Germinal center (tissue), 1 donor: Measurements from ENCODE around the gene ANTXR2.
A peak's percentile ranks its signal among the peaks of the same experiment; 100 is the strongest.
"Not testable (repeated sequence)": the region's sequence is repeated elsewhere in the genome, so short reads cannot be mapped to it uniquely, and the experiment has no call there.

Source experiments
- DNase-seq: peaks from one replicate; pipeline ENCODE4 v3.0.0; 2012; ENCODE audit warnings: mixed read lengths, low spot score

The ANTXR2 gene

DNA sequence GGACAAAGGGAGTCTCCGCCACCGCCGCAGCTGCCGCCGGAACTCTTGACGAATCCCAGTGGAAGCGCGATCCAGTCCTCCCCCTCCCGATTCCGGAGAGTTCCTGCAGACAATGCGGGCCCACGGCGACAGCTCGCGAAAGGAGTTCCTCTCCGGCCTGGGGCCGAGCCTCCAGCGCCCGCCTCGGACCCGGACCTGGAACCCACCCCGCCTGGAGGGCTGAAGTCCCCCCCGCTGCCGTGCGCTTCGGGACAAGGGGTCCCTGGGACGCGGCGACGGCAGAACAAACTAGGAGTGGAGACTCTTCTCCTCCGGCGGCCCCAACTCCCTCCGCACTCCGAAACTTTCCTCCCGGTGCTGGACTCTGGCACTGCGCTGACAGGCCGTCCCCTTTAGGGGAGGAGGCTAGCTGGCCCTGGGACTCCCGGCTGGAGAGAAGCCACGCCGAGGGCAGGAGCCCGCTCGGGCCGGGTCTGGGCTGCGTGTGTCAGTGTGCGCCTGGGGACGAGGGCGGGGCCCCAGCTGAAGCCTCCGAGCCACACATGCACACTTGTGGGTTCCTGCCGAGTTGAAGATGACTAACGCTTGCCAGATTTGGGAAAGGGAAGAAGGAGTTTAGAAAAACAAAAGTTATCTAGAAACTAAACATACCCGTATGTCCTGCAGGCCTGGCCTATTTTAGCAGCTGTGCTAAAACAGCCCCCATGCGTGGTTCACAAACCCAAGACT, at the start of gene ANTXR2:
Gene ANTXR2 (minus strand): TSS at position 486 of the 729 bp plus-strand sequence. CDS start 669 bp downstream, outside the sequence.
- DNase-seq, result peak; percentile 56

DNA sequence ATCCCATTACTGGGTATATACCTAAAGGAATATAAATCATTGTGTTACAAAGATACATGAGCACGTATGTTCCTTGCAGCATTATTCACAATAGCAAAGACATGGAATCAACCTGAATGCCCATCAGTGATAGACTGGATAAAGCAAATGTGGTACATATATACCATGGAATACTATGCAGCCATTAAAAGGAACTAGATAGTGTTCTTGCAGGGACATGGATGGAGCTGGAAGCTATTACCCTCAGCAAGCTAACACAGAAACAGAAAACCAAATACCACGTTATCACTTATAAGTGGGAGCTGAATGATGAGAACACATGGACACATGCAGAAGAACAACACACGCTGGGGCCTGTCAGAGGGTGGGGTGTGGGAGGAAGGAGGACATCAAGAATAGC, 48.8 kb upstream of the ANTXR2 start:
- not testable (repeated sequence) for DNase-seq

DNA sequence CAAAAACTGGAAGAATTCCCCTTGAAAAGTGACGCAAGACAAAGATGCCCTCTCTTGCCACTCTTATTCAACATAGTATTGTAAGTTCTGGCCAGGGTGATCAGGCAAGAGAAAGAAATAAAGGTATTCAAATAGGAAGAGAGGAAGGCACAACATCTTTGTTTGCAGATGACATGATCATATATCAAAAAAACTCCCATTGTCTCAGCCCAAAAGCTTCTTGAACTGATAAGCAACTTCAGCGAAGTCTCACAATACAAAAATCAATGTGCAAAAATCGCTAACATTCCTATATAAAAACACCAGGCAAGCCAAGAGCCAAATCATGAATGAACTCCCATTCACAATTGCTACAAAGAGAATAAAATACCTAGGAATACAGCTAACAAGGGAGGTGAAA, 46.6 kb upstream of the ANTXR2 start:
- DNase-seq, result not testable (repeated sequence)

GRCh38 chr4:80116516-80116915, 43.5 kb upstream of the ANTXR2 start:
- no peak for DNase-seq

- DNase-seq, result no peak
Observed at GRCh38 chr4:80115368-80116181, 42.5 kb upstream of the ANTXR2 start.

GRCh38 chr4:80114732-80115265, 41.8 kb upstream of the ANTXR2 start:
- DNase-seq, result no peak

- no peak for DNase-seq
Observed at GRCh38 chr4:80113615-80114014, 40.6 kb upstream of the ANTXR2 start.

- no peak for DNase-seq
Observed at GRCh38 chr4:80112236-80112635, 39.2 kb upstream of the ANTXR2 start.

GRCh38 chr4:80111276-80111675, 38.2 kb upstream of the ANTXR2 start:
- DNase-seq, result no peak

GRCh38 chr4:80107374-80107773, 34.3 kb upstream of the ANTXR2 start:
- no peak for DNase-seq

DNA sequence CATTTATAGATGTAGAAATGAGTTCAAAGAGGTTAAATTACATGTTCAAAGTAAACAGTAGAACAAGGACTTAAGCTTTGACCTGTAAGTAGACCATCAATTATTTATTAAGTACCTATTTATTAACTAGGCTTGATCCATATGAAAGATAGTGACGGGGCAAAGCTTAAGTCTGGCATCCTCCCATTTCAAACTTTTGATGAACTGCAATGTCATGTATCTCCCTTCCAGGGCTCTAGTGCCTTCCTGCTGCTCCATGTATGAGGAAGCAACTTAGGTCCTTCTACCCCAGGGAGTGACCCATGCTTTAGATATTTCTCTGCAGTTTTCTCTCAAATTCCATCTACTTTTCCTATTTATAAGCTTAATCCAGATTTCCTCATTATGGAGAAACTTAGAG, 31.9 kb upstream of the ANTXR2 start:
- no peak for DNase-seq

GRCh38 chr4:80103629-80104028, 30.6 kb upstream of the ANTXR2 start:
- DNase-seq, result no peak

GRCh38 chr4:80101792-80102116, 28.7 kb upstream of the ANTXR2 start:
- DNase-seq, result no peak

- no peak for DNase-seq
Observed at GRCh38 chr4:80101071-80101791, 28.2 kb upstream of the ANTXR2 start.

DNA sequence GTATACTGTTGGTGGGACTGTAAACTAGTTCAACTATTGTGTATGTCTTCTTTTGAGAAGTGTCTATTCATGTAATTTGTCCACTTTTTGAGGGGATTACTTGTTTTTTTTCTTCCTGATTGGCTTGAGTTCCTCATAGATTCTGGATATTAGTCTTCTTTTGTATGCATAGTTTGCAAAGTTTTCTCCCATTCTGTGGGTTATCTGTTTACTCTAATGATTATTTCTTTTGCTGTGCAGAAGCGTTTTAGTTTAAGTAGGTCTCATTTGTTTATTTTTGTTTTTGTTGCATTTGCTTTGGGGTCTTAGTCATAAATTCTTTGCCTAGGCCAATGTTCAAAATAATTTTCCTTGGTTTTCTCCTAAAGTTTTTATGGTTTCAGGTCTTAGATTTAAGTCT, 26.6 kb upstream of the ANTXR2 start:
- DNase-seq, result no peak

- DNase-seq, result no peak
Observed at GRCh38 chr4:80098635-80099034, 25.6 kb upstream of the ANTXR2 start.

- DNase-seq, result no peak
Observed at GRCh38 chr4:80097400-80098177, 24.6 kb upstream of the ANTXR2 start.

- no peak for DNase-seq
Observed at GRCh38 chr4:80096175-80096850, 23.3 kb upstream of the ANTXR2 start.

DNA sequence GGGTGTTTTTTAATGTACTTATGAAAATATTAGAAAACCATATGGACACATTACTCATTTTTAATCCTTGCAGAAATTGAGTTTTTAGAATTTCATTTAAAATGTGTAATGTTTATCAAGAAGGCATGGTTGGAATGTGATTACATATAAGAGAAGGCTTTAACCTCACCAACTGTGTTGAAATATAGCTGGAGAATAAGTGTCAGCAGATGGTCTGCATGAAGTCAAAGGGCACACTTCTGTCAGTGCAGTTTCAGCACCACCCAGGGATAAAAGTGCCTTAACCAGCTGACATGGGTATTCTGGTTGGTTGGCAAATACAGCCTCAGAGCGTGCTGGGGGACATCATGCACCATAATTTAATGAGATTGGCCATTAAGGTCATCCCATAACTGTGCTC, 21.2 kb upstream of the ANTXR2 start:
- DNase-seq, result no peak

DNA sequence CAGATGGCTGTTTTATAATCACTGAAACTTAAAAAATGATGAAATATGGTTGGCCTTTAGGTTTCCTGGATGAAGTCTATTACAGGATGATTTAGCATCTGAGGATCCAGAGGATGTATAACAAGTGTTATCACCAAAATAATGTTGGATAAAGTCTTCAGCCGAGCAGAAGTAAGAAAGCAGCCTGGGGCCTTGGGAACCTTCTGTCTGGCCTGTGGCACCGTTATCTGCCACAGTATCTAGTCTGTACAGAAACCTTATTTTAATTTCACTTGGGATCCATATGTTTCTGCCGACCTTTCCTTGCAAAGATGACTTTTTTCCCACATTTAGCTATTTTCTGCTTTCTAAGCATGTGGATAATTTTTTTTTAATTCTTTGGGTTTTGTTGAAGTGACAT, 20.5 kb upstream of the ANTXR2 start:
- DNase-seq, result no peak

DNA sequence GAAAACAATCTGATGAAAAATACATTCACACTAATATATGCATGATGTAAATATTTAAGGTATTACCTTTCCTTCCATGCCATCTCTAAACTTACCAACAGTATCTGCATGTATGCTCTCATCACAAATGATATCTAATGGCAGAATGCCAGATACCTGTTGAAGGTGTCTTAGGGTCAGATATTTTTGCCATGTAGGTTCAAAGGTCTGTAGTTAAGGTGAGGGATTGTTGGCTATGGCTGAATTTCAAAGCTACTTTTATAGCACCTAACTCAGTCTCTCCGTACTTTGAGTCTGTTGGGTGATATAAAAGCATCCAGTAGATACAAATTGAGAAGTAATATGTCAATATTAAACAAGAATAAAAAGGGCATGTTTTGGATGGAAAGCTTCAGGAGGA, 19.8 kb upstream of the ANTXR2 start:
- no peak for DNase-seq
